MCF 10A (cell line): Measurements from ENCODE around the gene SIRT7. TPM values are rescaled to one million over a fixed set of nuclear protein-coding genes. Genes with fewer than 3 reads are reported as not detected.

ENCODE experiments used
- BruUV-seq: library from RNA; stranded (reverse); fragments of 400-500 nt; replicated peaks from 2 replicates; lab custom pipeline; 2021; lab: Mats Ljungman, UMichigan
- CTCF ChIA-PET: fragments of 300-600 bp; sonication (Branson Sonifier 250); formaldehyde crosslinking; extraction: SDS; loops from one replicate; lab custom pipeline; 2021; ENCODE audit warnings: antibody characterized with exemption, inconsistent platforms; lab: Yijun Ruan, JAX
- POLR2A ChIA-PET: fragments of 300-600, 350-650 bp; sonication (Branson Sonifier 250); formaldehyde crosslinking; extraction: SDS; loops from one replicate; lab custom pipeline; 2020; ENCODE audit warnings: antibody characterized with exemption, inconsistent platforms; lab: Yijun Ruan, JAX
- DNase-seq: peaks from one replicate; pipeline ENCODE4 v3.0.0-alpha.2; 2018; ENCODE audit not compliant: unreplicated experiment
- H3K27ac Mint-ChIP-seq: one replicate; pipeline ENCODE4 v1.8.0; 2022; ENCODE audit warnings: mild to moderate bottlenecking, low read depth, mixed read lengths; ENCODE audit not compliant: unreplicated experiment
- H3K27me3 Mint-ChIP-seq: one replicate; pipeline ENCODE4 v1.8.0; 2022; ENCODE audit warnings: mixed read lengths; ENCODE audit not compliant: insufficient read depth, unreplicated experiment
- H3K36me3 Mint-ChIP-seq: one replicate; pipeline ENCODE4 v1.8.0; 2022; ENCODE audit warnings: mild to moderate bottlenecking, moderate library complexity, mixed read lengths; ENCODE audit not compliant: insufficient read depth, unreplicated experiment
- H3K4me1 Mint-ChIP-seq: one replicate; pipeline ENCODE4 v1.8.0; 2022; ENCODE audit warnings: mixed read lengths; ENCODE audit not compliant: insufficient read depth, unreplicated experiment
- H3K4me3 Mint-ChIP-seq: one replicate; pipeline ENCODE4 v1.8.0; 2022; ENCODE audit warnings: mild to moderate bottlenecking, moderate library complexity, mixed read lengths; ENCODE audit not compliant: unreplicated experiment
- H3K9me3 Mint-ChIP-seq: one replicate; pipeline ENCODE4 v1.8.0; 2022; ENCODE audit warnings: mixed read lengths; ENCODE audit not compliant: unreplicated experiment
- CTCF ChIP-seq: fragments of 200-600 bp; IDR thresholded peaks from one replicate; pipeline ENCODE4 v1.8.0; 2022; ENCODE audit warnings: antibody characterized with exemption, mild to moderate bottlenecking; ENCODE audit not compliant: unreplicated experiment
- intact Hi-C: fragments of 100-400 bp; cut with micrococcal nuclease; formaldehyde crosslinking; loops from 2 replicates; pipeline ENCODE4 v1.14.1; 2022
- total RNA-seq: library from RNA; stranded (reverse); gene quantifications from 2 replicates; pipeline ENCODE4 v1.2.3, GENCODE V29; 2022

The SIRT7 gene
- total RNA-seq, 1 experiment from 2014 or later: 36.6 TPM

GRCh38 chr17:81922566-81923301, 4.8 kb upstream of the SIRT7 start:
- H3K4me1 Mint-ChIP-seq: peaks cover 21% of the 10 kb centered on the region
- no peaks in the 10 kb centered on the region for H3K9me3 Mint-ChIP-seq
- intact Hi-C loops: no loop called here
- H3K4me3 Mint-ChIP-seq: peak overlapping the region; percentile 71
- no peaks in the 10 kb centered on the region for H3K27me3 Mint-ChIP-seq
- DNase-seq: no peak
- ChIA-PET CTCF (interaction anchor here (1.0 to 1.3 kb wide), 3 partner anchors 9 to 98 kb away, joined by 3 to 4 read pairs (median 3); no protein-coding TSS in a partner anchor), POLR2A (interaction anchor here (0.6 to 6.3 kb wide), 10 partner anchors 10 to 371 kb away, joined by 3 to 54 read pairs (median 4); partner anchors contain the start of genes FASN and PCYT2)
- H3K36me3 Mint-ChIP-seq: peaks cover 42% of the 10 kb centered on the region
- peak overlapping the region; percentile 81 for H3K27ac Mint-ChIP-seq
- BruUV-seq: no TSS peak
- TF ChIP-seq CTCF: no peak

GRCh38 chr17:81921996-81922565, 4.1 kb upstream of the SIRT7 start:
- Mint-ChIP-seq H3K27ac (no peak overlapping the region), H3K4me1 (peaks cover 25% of the 10 kb centered on the region), H3K9me3 (no peaks in the 10 kb centered on the region), H3K36me3 (peaks cover 42% of the 10 kb centered on the region), H3K27me3 (no peaks in the 10 kb centered on the region), H3K4me3 (peak overlapping the region; percentile 28)
- ChIA-PET POLR2A (interaction anchor here (0.7 to 1.6 kb wide), 2 partner anchors 56 to 220 kb away, joined by 3 to 4 read pairs; no protein-coding TSS in a partner anchor), CTCF (interaction anchor here (1.0 to 1.3 kb wide), 2 partner anchors 9 to 99 kb away, joined by 3 to 4 read pairs; no protein-coding TSS in a partner anchor)
- TF ChIP-seq CTCF: no peak
- no TSS peak for BruUV-seq
- intact Hi-C loops: no loop called here
- no peak for DNase-seq

GRCh38 chr17:81921537-81921862, 3.5 kb upstream of the SIRT7 start:
- TSS peak; percentile 3 for BruUV-seq
- Mint-ChIP-seq H3K36me3 (peaks cover 45% of the 10 kb centered on the region), H3K4me1 (peaks cover 30% of the 10 kb centered on the region), H3K9me3 (no peaks in the 10 kb centered on the region), H3K27ac (no peak overlapping the region), H3K27me3 (no peaks in the 10 kb centered on the region), H3K4me3 (no peak overlapping the region)
- ChIA-PET CTCF (no interaction called here), POLR2A (interaction anchor here (0.7 kb wide), 1 partner anchor 219 kb away, joined by 3 read pairs; no protein-coding TSS in a partner anchor)
- TF ChIP-seq CTCF: no peak
- DNase-seq: no peak
- intact Hi-C loops: no loop called here
